GM19193 (cell line): Measurements from ENCODE around the gene FAM200A.

Experiments used
- POLR2A ChIP-seq: IDR thresholded peaks from 4 replicates; pipeline ENCODE4 v1.6.1; 2011; ENCODE audit not compliant: insufficient read depth, insufficient read length; ENCODE audit errors: extremely low read depth

FAM200A gene

DNA sequence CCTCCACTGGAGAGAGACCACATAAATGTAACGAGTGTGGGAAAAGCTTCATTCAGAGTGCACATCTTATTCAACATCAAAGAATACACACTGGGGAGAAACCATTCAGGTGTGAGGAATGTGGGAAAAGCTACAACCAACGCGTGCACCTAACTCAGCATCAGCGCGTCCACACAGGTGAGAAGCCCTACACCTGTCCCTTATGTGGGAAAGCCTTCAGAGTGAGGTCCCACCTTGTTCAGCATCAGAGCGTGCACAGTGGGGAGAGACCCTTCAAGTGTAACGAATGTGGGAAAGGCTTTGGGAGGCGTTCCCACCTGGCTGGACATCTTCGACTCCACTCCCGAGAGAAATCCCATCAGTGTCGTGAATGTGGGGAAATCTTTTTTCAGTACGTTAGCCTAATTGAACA, 20.6 kb downstream of the FAM200A start:
- TF ChIP-seq POLR2A = no peak

DNA sequence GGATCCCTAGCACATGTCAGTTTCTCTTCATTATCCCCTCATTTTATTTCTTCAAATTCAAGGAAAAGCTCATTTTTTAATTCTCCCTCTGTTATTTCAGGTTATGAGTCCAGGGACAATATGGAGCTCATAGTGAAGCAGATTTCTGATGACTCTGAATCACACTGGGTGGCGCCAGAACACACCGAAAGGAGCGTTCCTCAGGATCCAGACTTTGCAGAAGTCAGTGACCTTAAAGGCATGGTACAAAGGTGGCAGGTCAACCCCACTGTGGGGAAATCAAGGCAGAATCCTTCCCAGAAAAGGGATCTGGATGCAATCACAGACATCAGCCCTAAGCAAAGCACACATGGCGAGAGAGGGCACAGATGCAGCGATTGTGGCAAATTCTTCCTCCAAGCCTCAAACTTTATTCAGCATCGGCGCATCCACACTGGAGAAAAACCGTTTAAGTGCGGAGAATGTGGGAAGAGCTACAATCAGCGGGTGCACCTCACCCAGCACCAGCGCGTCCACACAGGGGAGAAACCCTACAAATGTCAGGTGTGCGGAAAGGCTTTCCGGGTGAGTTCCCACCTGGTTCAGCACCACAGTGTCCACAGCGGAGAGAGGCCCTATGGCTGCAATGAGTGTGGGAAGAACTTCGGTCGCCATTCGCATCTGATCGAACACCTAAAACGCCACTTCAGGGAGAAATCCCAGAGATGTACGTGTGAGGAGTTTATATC, 26.0 kb downstream of the FAM200A start:
- no peak for TF ChIP-seq POLR2A

DNA sequence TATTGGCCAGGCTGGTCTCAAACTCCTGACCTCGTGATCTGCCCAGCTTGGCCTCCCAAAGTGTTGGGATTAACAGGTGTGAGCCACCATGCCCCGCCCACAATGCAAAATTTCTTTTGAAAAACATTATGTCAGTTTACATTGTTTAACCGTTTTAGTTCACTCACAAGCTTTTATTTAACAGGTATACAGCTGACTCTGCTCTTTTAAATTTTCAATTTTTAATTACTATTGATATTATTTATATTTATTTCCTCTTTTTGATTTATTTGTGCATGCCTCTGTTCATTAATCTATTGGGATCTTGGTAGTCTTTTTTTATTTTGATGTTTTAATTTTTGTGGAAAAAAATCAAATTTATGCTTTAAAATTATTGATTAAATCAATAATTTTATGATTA, 30.5 kb downstream of the FAM200A start:
- TF ChIP-seq POLR2A = no peak

DNA sequence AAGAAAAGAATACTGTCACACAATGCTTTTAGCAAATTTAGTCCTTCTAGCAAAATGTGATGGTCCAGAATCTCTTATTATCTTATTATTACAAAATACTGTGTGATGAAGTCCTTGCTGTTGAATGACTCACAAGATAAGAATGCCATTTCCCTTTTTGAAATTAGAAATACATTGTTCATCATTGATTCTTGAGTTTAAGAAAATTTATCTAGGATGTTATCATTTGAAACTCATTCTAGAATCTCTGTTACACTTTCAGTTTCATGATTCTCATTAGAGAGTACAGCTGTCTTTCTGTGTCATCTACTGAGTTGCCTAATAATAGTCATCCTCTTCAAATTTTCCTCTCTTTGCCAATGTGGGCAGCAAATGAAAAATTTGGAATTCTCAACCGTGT, 37.9 kb downstream of the FAM200A start:
- TF ChIP-seq POLR2A = no peak

DNA sequence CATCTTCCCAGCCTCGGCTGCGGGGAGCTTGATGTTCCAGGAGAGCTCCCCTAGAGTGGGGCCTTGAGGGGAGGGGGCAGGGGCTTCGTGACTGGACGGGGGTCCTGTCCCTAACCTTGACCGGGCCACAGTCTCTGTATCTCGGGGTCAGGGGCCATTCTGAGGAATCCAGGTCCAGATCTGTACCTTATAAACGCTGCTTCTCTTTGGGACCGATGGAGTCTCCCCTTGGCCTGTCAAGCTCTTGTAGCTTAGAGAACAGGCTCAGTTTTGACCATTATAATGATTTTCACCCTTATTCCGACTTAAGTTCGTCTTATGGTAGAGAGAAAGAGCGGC, 46.6 kb downstream of the FAM200A start:
- no peak for TF ChIP-seq POLR2A

DNA sequence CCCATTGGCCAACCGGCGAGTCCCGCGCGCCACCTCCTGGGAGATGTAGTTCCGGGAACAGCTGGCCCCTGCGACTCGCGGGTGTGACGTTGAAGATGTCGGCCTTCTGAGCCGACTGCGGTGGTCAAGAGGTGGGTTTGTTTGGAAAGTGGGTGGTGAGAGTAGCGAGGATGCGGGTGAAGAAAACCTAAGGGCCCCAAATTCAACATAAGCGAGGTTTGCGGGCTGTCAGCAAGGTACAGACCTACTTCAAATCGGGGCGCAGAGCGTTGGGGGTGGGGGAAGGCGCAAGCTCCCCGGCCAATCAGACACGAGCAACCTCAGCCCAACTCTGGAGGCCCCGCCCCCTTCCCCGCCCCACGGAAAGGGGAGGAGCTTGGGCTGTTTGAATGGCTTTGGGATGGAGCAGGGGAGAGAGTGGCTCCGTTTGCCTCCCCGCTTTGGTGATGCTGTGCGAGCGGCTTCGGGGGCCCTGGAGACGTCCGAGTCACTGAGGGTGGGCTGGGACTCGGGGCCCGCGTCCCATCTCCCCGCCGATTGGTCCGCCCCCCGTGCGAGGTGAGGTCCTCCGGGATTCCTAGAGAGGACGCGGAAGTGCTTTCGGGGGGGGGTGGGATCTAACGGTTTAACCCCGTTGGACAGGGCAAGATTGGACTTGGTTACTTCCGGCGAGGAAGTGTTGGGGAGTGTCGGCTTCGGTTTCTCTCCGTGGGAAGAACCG, 47.2 kb downstream of the FAM200A start, which contains the start of gene ZKSCAN5:
TSS of gene ZKSCAN5 (plus strand) at position 60 of the 721 bp plus-strand sequence. CDS start 1,383 bp downstream, outside the sequence.
- TF ChIP-seq POLR2A = peak; percentile 78

DNA sequence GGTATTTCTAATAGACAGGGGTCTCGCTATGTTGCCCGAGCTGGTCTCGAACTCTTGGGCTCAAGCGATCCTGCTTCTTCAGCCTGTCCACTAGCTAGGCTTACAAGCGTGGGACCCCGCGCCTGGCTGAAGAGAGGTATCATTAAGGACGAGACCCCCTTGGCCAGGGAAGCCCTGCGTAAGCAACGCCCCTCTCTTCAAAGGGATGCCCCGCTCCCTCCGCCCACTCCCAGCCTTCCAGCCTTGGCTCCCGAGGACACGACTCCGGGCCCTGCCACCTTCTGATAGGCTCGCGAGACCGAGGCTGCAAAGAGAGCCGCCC, 47.7 kb downstream of the FAM200A start:
- no peak for TF ChIP-seq POLR2A

DNA sequence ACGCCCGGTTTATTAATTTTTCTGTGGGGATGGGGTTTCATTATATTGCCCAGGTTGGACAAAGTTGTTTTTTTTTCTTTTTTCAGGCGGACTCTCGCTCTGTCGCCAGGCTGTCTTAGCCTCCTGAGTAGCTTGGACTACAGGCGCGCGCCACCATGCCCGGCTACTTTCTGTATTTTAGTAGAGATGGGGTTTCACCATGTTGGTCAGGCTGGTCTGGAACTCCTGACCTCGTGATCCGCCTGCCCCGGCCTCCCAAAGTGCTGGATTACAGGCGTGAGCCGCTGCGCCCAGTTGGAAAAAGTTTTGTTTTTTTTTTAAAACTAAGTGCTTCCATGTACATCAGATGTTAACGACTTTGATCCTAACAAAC, 51.3 kb downstream of the FAM200A start:
- TF ChIP-seq POLR2A = no peak

DNA sequence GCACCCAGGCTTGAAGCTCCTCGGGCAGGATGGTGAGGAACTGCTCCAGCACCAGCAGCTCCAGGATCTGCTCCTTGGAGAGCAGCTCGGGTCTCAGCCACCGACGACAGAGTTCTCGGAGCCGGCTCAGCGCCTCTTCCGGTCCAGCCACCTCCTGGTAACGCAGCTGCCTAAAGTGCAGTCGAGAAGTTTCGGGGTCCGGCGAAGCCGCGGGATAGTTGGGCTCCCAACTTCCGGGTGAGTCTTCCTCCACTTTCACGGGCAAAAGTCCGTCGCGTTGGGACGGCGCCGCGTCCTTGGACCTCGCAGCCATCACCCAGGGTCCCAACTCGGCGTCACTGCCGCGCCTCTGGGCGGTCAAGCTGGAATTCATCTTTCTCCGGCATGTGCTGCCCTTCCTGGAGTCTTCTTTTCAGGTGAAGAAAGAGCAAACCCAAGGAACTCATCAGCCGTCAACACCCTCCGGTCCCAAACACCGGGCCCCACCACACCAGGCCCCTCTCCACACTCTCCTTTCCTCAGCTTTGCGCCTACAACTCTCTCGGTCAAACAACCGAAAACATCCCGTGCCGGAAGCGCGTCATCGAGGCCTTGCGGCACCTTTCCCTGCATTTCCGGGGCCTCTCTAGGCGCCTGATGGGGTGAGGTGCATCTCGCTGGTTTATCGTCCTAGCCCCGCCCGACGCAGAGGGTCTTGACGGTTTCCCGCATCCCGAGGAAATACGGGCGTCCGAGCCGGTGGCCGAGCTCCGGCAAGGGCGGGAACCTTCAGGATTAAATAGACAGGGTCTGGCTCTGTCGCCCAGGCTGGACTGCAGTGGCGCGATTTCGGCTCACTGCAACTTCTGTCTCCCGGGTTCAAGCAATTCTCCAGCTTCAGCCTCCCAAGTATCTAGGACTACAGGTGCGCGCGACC, 51.9 kb downstream of the FAM200A start, which contains the start of gene ZNF394:
TSS of gene ZNF394 (minus strand) at position 561 of the 916 bp plus-strand sequence. CDS start at position 373, 188 bp downstream.
- TF ChIP-seq POLR2A = peak; percentile 85

DNA sequence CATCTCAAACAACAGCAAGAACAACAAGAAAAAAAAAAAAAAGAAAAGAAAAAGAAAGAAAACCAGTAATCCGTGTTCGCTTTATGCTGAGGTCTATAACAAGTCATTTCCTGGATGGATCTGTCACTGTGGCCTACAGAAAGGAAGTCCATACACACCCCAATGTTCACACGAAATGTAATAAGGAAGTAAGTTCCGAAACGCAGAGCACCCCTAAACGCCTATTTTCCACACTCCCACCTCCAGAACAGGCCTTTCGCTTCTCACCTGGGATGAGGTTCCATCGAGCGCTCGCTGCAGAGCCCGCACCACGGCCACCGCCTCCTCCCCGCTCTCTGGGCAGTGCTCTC, 52.6 kb downstream of the FAM200A start:
- TF ChIP-seq POLR2A = no peak

DNA sequence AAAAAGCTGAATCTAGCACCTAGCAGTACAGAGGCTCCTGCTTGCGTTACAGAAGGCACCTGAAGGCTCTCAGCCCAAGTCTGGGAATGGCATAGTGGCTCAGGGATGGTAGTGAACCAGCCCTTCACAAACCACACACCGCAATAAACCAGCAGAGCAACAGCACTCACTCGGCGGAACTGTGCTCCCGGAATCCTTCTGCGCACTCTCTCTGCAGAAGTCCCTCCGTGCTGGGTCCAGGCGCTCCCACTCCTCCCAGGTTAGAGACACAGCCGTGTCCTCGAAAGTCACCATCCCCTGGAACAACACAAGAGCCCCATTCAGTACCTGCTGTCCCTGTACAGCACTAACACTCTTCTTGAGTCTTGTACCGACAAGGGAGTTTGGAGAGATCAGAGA, 53.4 kb downstream of the FAM200A start:
- TF ChIP-seq POLR2A = no peak

DNA sequence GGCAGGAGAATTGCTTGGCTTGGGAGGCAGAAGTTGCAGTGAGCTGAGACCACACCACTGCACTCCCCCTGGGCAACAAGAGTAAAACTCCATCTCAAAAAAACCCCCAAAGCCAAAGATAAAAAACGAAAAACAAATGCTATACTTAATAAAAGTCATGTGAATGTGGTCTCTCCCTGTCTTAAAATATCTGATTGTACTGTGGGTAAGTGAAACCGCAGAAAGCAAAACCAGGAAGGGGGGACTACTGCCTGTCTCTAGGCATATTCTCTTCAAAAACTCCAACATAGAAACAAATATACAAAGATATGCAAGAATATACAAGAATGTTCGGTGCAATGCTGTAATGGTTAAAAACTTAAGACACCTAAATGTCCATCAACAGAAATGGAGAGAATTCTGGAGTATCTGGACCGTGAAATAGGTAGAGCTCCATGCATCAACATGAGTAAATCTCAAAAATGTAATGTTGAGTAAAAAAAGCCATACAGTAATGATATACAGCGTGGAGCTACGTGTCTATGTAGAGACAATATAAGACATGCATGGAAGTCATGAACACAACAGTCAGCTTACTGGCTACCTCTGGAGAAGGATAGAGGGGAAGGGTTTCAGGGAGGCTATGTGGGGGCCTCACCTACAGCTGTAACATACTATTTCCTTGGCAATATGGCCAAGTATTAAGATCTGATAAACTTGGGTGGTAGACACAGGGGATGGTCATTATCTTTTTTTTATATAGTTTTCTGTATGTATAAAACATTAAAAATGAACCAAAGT, 54.0 kb downstream of the FAM200A start:
- TF ChIP-seq POLR2A = no peak
